CD14-positive monocyte (primary cell): ENCODE results near the gene E2F2. TPM values are rescaled to one million over a fixed set of nuclear protein-coding genes. Genes with fewer than 3 reads are reported as not detected.
A peak's percentile ranks its signal among the peaks of the same experiment; 100 is the strongest.

ENCODE experiments used
- DNase-seq, 3 donors: peaks; one replicate each; pipeline ENCODE4 v3.0.0-alpha.2; 2011 to 2022
- H2AFZ ChIP-seq: 2 replicates; pipeline ENCODE4 v1.6.0; 2012; ENCODE audit warnings: mild to moderate bottlenecking, low read depth, low read length, inconsistent platforms; ENCODE audit not compliant: insufficient read depth, poor library complexity, severe bottlenecking
- H3K27ac ChIP-seq, 2 donors: 1 replicate in 1 of 2; 2 replicates in 1 of 2; pipeline ENCODE4 v1.5.1; 2012 to 2013; ENCODE audit warnings: low read length in 2 of 2, control low read depth in 1 of 2, inconsistent platforms in 1 of 2, low read depth in 1 of 2, mild to moderate bottlenecking in 1 of 2
- H3K27me3 ChIP-seq, 2 donors: one replicate each; pipeline versions ENCODE4 v1.6.0 to v1.6.1; 2011 to 2013; ENCODE audit warnings: low read length in 2 of 2; ENCODE audit not compliant: control insufficient read depth in 2 of 2, insufficient read depth in 2 of 2
- H3K36me3 ChIP-seq, 2 donors: replicated peaks in 1 of 2; 1 replicate in 1 of 2; 2 replicates in 1 of 2; pipeline versions ENCODE4 v1.5.1 to v1.6.1; 2012 to 2013; ENCODE audit warnings: low read length in 2 of 2, control low read depth in 1 of 2, inconsistent platforms in 1 of 2, mild to moderate bottlenecking in 1 of 2; ENCODE audit not compliant: insufficient read depth in 2 of 2, control insufficient read depth in 1 of 2
- H3K4me1 ChIP-seq, 2 donors: 1 replicate in 1 of 2; 2 replicates in 1 of 2; pipeline versions ENCODE4 v1.5.1 to v1.6.1; 2012 to 2013; ENCODE audit warnings: low read length in 2 of 2, control low read depth in 1 of 2, inconsistent platforms in 1 of 2, mild to moderate bottlenecking in 1 of 2, moderate library complexity in 1 of 2; ENCODE audit not compliant: insufficient read depth in 2 of 2, control insufficient read depth in 1 of 2
- H3K4me2 ChIP-seq: replicated peaks from 2 replicates; pipeline ENCODE3; 2012; ENCODE audit warnings: low read length, moderate library complexity, mild to moderate bottlenecking; ENCODE audit not compliant: poor library complexity, severe bottlenecking; ENCODE audit errors: extremely low read depth
- H3K4me3 ChIP-seq, 3 experiments: fragments of 200-600 bp in 1 of 3; sonication (generic) in 1 of 3; replicated peaks in 1 of 3; 1 replicate in 2 of 3; 2 replicates in 1 of 3; pipeline ENCODE4 v1.5.1; 2011 to 2013; ENCODE audit warnings: low read length in 3 of 3, mild to moderate bottlenecking in 3 of 3, control low read depth in 2 of 3, low read depth in 2 of 3, inconsistent platforms in 1 of 3, moderate library complexity in 1 of 3
- H3K79me2 ChIP-seq: 2 replicates; pipeline ENCODE4 v1.6.0; 2012; ENCODE audit warnings: mild to moderate bottlenecking, control low read depth, inconsistent platforms, low read length, moderate library complexity; ENCODE audit not compliant: insufficient read depth
- H3K9ac ChIP-seq: 2 replicates; pipeline ENCODE4 v1.6.0; 2017; ENCODE audit warnings: low read length, mild to moderate bottlenecking; ENCODE audit not compliant: insufficient read depth, poor library complexity, severe bottlenecking
- H3K9me3 ChIP-seq, 2 donors: replicated peaks in 1 of 2; 1 replicate in 1 of 2; 2 replicates in 1 of 2; pipeline versions ENCODE4 v1.5.1 to v1.6.1; 2012 to 2013; ENCODE audit warnings: low read length in 2 of 2, control low read depth in 1 of 2; ENCODE audit not compliant: control insufficient read depth in 1 of 2, insufficient read depth in 1 of 2
- H4K20me1 ChIP-seq: 2 replicates; pipeline ENCODE4 v1.6.0; 2012; ENCODE audit warnings: mild to moderate bottlenecking, low read length, control low read depth, moderate library complexity; ENCODE audit not compliant: insufficient read depth
- H3K27ac Mint-ChIP-seq, 7 donors: one replicate each; pipeline ENCODE4 v1.8.0; 2020; ENCODE audit warnings: mild to moderate bottlenecking in 7 of 7, mixed read lengths in 7 of 7, moderate library complexity in 6 of 7, inconsistent platforms in 2 of 7
- H3K27me3 Mint-ChIP-seq, 3 donors: one replicate each; pipeline ENCODE4 v1.8.0; 2021 to 2022; ENCODE audit warnings: low read depth in 3 of 3, mild to moderate bottlenecking in 3 of 3, mixed read lengths in 3 of 3, moderate library complexity in 3 of 3, inconsistent platforms in 1 of 3
- H3K36me3 Mint-ChIP-seq, 2 donors: one replicate each; pipeline ENCODE4 v1.8.0; 2020; ENCODE audit warnings: mixed read lengths in 2 of 2, inconsistent platforms in 1 of 2, mild to moderate bottlenecking in 1 of 2
- H3K4me1 Mint-ChIP-seq: one replicate; pipeline ENCODE4 v1.8.0; 2020; ENCODE audit warnings: mild to moderate bottlenecking, mixed read lengths
- H3K4me3 Mint-ChIP-seq, 2 donors: one replicate each; pipeline ENCODE4 v1.8.0; 2020; ENCODE audit warnings: mild to moderate bottlenecking in 2 of 2, mixed read lengths in 2 of 2, moderate library complexity in 1 of 2
- H3K9me3 Mint-ChIP-seq, 7 donors: one replicate each; pipeline ENCODE4 v1.8.0; 2020 to 2022; ENCODE audit warnings: mixed read lengths in 7 of 7, mild to moderate bottlenecking in 6 of 7, moderate library complexity in 6 of 7, inconsistent platforms in 2 of 7
- CTCF ChIP-seq: fragments of 200-600 bp; IDR thresholded peaks from one replicate; pipeline ENCODE4 v1.8.0; 2022; ENCODE audit warnings: antibody characterized with exemption, mild to moderate bottlenecking
- WGBS: methylation state at CpG from one replicate; pipeline ENCODE4 v1.1.5; 2013; ENCODE audit warnings: missing lambda C conversion rate; ENCODE audit not compliant: insufficient coverage; 5-methylcytosine and 5-hydroxymethylcytosine counted together
- intact Hi-C, 2 donors: fragments of 100-400 bp; cut with micrococcal nuclease; formaldehyde crosslinking; loops; one replicate each; pipeline versions ENCODE4 v1.15.0 to v1.15.1; 2023
- polyA plus RNA-seq, 3 donors: library from polyadenylated mRNA; depleted of rRNA in 1 of 3; unstranded in 2 of 3; stranded (reverse) in 1 of 3; fragments of 300-500 nt in 2 of 3; fragments of >200 nt in 1 of 3; fragmentation: Illumina TruSeq in 2 of 3; gene quantifications; 1 replicate in 2 of 3; 2 replicates in 1 of 3; pipeline ENCODE4 v1.2.3, GENCODE V29; 2012 to 2021

E2F2 gene
- polyA plus RNA-seq, 3 donors: 0.24 to 4.7 (median 1.8) TPM

- Histone ChIP-seq H3K36me3 (no peaks in the 10 kb centered on the region), H2AFZ (peak within 1 kb of the TSS; percentile 79), H3K9ac (peak within 1 kb of the TSS; percentile 60), H3K27ac (peak within 1 kb of the TSS; percentile 80 to 82), H3K4me1 (peaks cover 49 to 60% of the 10 kb centered on the region in 2 donors), H3K4me3 (peak within 1 kb of the TSS; percentile 47 to 80 (median 61)), H3K9me3 (peaks cover 0 to 10% of the 10 kb centered on the region in 2 donors), H3K79me2 (no peaks in the 10 kb centered on the region), H3K27me3 (peaks cover 61 to 78% of the 10 kb centered on the region in 2 donors), H4K20me1 (no peaks in the 10 kb centered on the region), H3K4me2 (peak within 1 kb of the TSS; percentile 91)
- Mint-ChIP-seq H3K27ac (peak within 1 kb of the TSS; percentile 92 to 98 (median 97)), H3K4me3 (peak within 1 kb of the TSS; percentile 85 to 94), H3K9me3 (peaks cover 0 to 15% (median 6%) of the 10 kb centered on the region in 7 donors), H3K36me3 (peaks cover 0 to 9% of the 10 kb centered on the region in 2 donors), H3K4me1 (peaks cover 66% of the 10 kb centered on the region), H3K27me3 (peaks cover 77 to 89% (median 86%) of the 10 kb centered on the region in 3 donors)
- TF ChIP-seq CTCF: no peak
- WGBS: under 1% methylated on average over 53 of the region's 57 CpGs
- DNase-seq: peak; percentile 92 to 96 (median 95)
- intact Hi-C loops: loop anchor here (5.0 to 10.0 kb wide), 3 partner anchors 33 to 195 kb away; partner anchors contain the start of gene ELOA (in 1 of the 2)
These were observed 28.3 kb upstream of the E2F2 start, which contains the start of gene ID3 for GRCh38 chr1:23559136-23559984. TSS of gene ID3 (minus strand) at chr1:23559501. CDS start at chr1:23559426, 75 bp downstream.

GRCh38 chr1:23558872-23559135 lies 27.8 kb upstream of the E2F2 start:
- Histone ChIP-seq H4K20me1 (no peaks in the 10 kb centered on the region), H3K4me2 (peak overlapping the region; percentile 91), H3K27ac (peak overlapping the region in 1 of 2 donors; percentile 48), H2AFZ (peak overlapping the region; percentile 79), H3K27me3 (peaks cover 56 to 78% of the 10 kb centered on the region in 2 donors), H3K9me3 (peaks cover 2 to 10% of the 10 kb centered on the region in 2 donors), H3K79me2 (no peaks in the 10 kb centered on the region), H3K4me1 (peaks cover 54 to 63% of the 10 kb centered on the region in 2 donors), H3K36me3 (no peaks in the 10 kb centered on the region), H3K4me3 (peak overlapping the region; percentile 47 to 80 (median 61)), H3K9ac (peak overlapping the region; percentile 60)
- Mint-ChIP-seq H3K4me3 (peak overlapping the region; percentile 85 to 94), H3K27ac (peak overlapping the region in 5 of 7 donors; percentile 69 to 98 (median 92)), H3K27me3 (peaks cover 76 to 89% (median 86%) of the 10 kb centered on the region in 3 donors), H3K9me3 (peaks cover 0 to 18% (median 6%) of the 10 kb centered on the region in 7 donors), H3K36me3 (peaks cover 0 to 14% of the 10 kb centered on the region in 2 donors), H3K4me1 (peaks cover 71% of the 10 kb centered on the region)
- no peak for DNase-seq
- 0% methylated on average over 9 of the region's 14 CpGs for WGBS
- intact Hi-C loops: loop anchor here (5.0 to 10.0 kb wide), 3 partner anchors 33 to 196 kb away; partner anchors contain the start of gene ELOA (in 1 of the 2)
- no peak for TF ChIP-seq CTCF
